OCI-LY1 (cell line): ENCODE results near the gene KRTAP9-1.

ENCODE experiments used
- CTCF ChIP-seq: fragments of 200-600 bp; sonication (generic), shearing (Covaris generic); IDR thresholded peaks from 2 replicates; pipeline ENCODE4 v1.5.1; 2017; ENCODE audit warnings: mild to moderate bottlenecking, antibody characterized with exemption, low read length, moderate library complexity, mixed read lengths
- EZH2 ChIP-seq: fragments of 200-600 bp; sonication (generic), shearing (Covaris generic); IDR thresholded peaks from 2 replicates; pipeline ENCODE4 v1.8.0; 2017; ENCODE audit warnings: borderline replicate concordance, mixed run types, mild to moderate bottlenecking, antibody characterized with exemption, low read length, moderate library complexity, mixed read lengths

DNA sequence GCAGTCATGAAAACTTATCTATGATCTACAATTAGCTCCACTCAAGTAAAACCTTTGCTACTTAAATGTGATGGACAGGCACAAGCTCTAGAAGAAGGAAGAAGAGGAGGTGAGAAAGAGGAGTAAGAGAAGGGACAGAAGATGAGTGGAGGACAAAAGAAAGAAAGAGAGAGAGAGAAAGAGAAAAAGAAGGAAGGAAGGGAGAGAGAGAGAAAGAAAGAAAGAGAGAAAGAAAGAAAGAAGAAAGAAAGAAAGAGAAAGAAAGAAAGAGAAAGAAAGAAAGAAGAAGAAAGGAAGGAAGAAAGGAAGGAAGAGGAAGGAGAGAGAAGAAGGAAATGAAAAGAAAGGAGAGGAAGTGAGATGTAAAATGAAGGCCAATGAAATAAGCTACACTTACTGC is 40.4 kb downstream of the KRTAP9-1 start:
- TF ChIP-seq CTCF (no peak), EZH2 (no peak)
